ENCODE results near the gene KANSL1. TPM values are rescaled to one million over a fixed set of nuclear protein-coding genes. Genes with fewer than 3 reads are reported as not detected.

KANSL1 gene
- polyA plus RNA-seq, 1 donor from 2014 or later, result 65.0 TPM

- H3K79me2 ChIP-seq (replicated peaks; ENCODE audit: insufficient read depth, low read length), result peaks cover 98% of the 10 kb centered on the region
- no peak overlapping the region for H3K9ac ChIP-seq (ENCODE audit: low read length)
- no peaks in the 10 kb centered on the region for H3K9me3 ChIP-seq (ENCODE audit: low read length)
- no peaks in the 10 kb centered on the region for H3F3A ChIP-seq (ENCODE audit: insufficient read depth, low read length, poor library complexity, severe bottlenecking)
- H3K4me3 ChIP-seq (ENCODE audit: low read length), result no peak overlapping the region
- no peaks in the 10 kb centered on the region for H3K27me3 ChIP-seq (ENCODE audit: insufficient read depth, low read depth, low read length)
- no peaks in the 10 kb centered on the region for H3K36me3 ChIP-seq (ENCODE audit: insufficient read depth, low read length)
- H3K9me2 ChIP-seq (ENCODE audit: insufficient read depth, low read length), result no peaks in the 10 kb centered on the region
- H2AFZ ChIP-seq (ENCODE audit: low read depth, low read length), result no peak overlapping the region
- no peak for TF ChIP-seq MXI1 (conservative IDR thresholded peaks at IDR 0.05; ENCODE audit: poor library complexity, severe bottlenecking)
- no peak for TF ChIP-seq EP300 (conservative IDR thresholded peaks at IDR 0.05; ENCODE audit: poor library complexity, severe bottlenecking)
- no peak for TF ChIP-seq RAD21 (conservative IDR thresholded peaks at IDR 0.05)
- TF ChIP-seq SMC3 (conservative IDR thresholded peaks at IDR 0.05; ENCODE audit: poor library complexity), result no peak
- TF ChIP-seq REST (IDR thresholded peaks at IDR 0.05; ENCODE audit: borderline replicate concordance), result no peak
- TF ChIP-seq CTCF (IDR thresholded peaks at IDR 0.05; ENCODE audit: poor library complexity, severe bottlenecking), result no peak
- no peak for TF ChIP-seq POLR2AphosphoS5 (IDR thresholded peaks at IDR 0.05)
- TF ChIP-seq TAF1 (IDR thresholded peaks at IDR 0.05; ENCODE audit: low read depth), result no peak
- TF ChIP-seq EZH2 (IDR thresholded peaks at IDR 0.05; ENCODE audit: borderline replicate concordance, insufficient read depth, low read length, poor library complexity, severe bottlenecking), result no peak
- no peak overlapping the region for H3K4me2 ChIP-seq (ENCODE audit: low read length)
- peaks cover 69% of the 10 kb centered on the region for H4K20me1 ChIP-seq (ENCODE audit: insufficient read depth)
- no peak overlapping the region for H3K27ac ChIP-seq (ENCODE audit: low read length)
Measured at GRCh38 chr17:46151762-46152161, 41.5 kb downstream of the KANSL1 start.

- Histone ChIP-seq H3K27me3 (ENCODE audit: insufficient read depth, low read depth, low read length) (no peaks in the 10 kb centered on the region), H3K27ac (ENCODE audit: low read length) (no peak overlapping the region), H3F3A (ENCODE audit: insufficient read depth, low read length, poor library complexity, severe bottlenecking) (no peaks in the 10 kb centered on the region), H3K79me2 (replicated peaks; ENCODE audit: insufficient read depth, low read length) (peaks cover 95% of the 10 kb centered on the region), H3K9me2 (ENCODE audit: insufficient read depth, low read length) (no peaks in the 10 kb centered on the region), H3K36me3 (ENCODE audit: insufficient read depth, low read length) (no peaks in the 10 kb centered on the region), H3K4me3 (ENCODE audit: low read length) (no peak overlapping the region), H3K9me3 (ENCODE audit: low read length) (no peaks in the 10 kb centered on the region), H3K9ac (ENCODE audit: low read length) (no peak overlapping the region), H3K4me2 (ENCODE audit: low read length) (peak overlapping the region; percentile 1), H2AFZ (ENCODE audit: low read depth, low read length) (no peak overlapping the region), H4K20me1 (ENCODE audit: insufficient read depth) (peaks cover 67% of the 10 kb centered on the region)
- TF ChIP-seq TAF1 (IDR thresholded peaks at IDR 0.05; ENCODE audit: low read depth) (no peak), MXI1 (conservative IDR thresholded peaks at IDR 0.05; ENCODE audit: poor library complexity, severe bottlenecking) (no peak), RAD21 (conservative IDR thresholded peaks at IDR 0.05) (no peak), POLR2AphosphoS5 (IDR thresholded peaks at IDR 0.05) (no peak), CTCF (IDR thresholded peaks at IDR 0.05; ENCODE audit: poor library complexity, severe bottlenecking) (no peak)
Measured at GRCh38 chr17:46150216-46150963, 42.8 kb downstream of the KANSL1 start.
